GM12878 (cell line): Measurements from ENCODE around the gene EXOC4. TPM values are rescaled to one million over a fixed set of nuclear protein-coding genes. Genes with fewer than 3 reads are reported as not detected.

Source experiments
- ATAC-seq: fragments of 200-7000 bp; cut with Tn5 transposase; 3 replicates; pipeline ENCODE4 v1.9.1; 2020; ENCODE audit warnings: mild to moderate bottlenecking, moderate library complexity
- BruUV-seq: library from RNA; stranded (reverse); fragments of 400-500 nt; replicated peaks from 2 replicates; lab custom pipeline; 2021; lab: Mats Ljungman, UMichigan
- CTCF ChIA-PET: fragments of 300-600 bp; sonication (Branson Sonifier 250); formaldehyde crosslinking; extraction: SDS; loops from one replicate; lab custom pipeline; 2021; ENCODE audit warnings: inconsistent platforms; lab: Yijun Ruan, JAX
- POLR2A ChIA-PET: fragments of 350-600 bp; formaldehyde crosslinking; extraction: SDS; loops from one replicate; lab custom pipeline; 2021; ENCODE audit warnings: inconsistent platforms; lab: Charles Lee
- RAD21 ChIA-PET: fragments of 300-600 bp; sonication (Branson Sonifier 250); formaldehyde crosslinking; loops from one replicate; lab custom pipeline; 2023; ENCODE audit warnings: antibody characterized with exemption; ENCODE audit not compliant: unreplicated experiment; lab: Charles Lee
- SMC1A ChIA-PET: fragments of 300-600 bp; sonication (Branson Sonifier 250); formaldehyde crosslinking; loops from one replicate; lab custom pipeline; 2023; ENCODE audit not compliant: unreplicated experiment, uncharacterized antibody; lab: Charles Lee
- DNase-seq: peaks from one replicate; pipeline ENCODE4 v3.0.0-alpha.2; 2011; ENCODE audit warnings: low read depth, low spot score
- FAIRE-seq: peaks from 3 replicates; lab custom pipeline; 2011; peaks lifted over from hg19 to GRCh38; lab: Jason Lieb, UNC
- H2AFZ ChIP-seq: 2 replicates; pipeline ENCODE4 v1.6.0; 2011; ENCODE audit warnings: low read depth, low read length, control low read depth; ENCODE audit not compliant: control insufficient read depth
- H3K27ac ChIP-seq: 2 replicates; pipeline ENCODE4 v1.5.1; 2011; ENCODE audit warnings: control low read depth; ENCODE audit not compliant: control insufficient read depth, insufficient read depth
- H3K27me3 ChIP-seq, 2 experiments: replicated peaks in 1 of 2; 2 replicates each; pipeline versions ENCODE4 v1.6.0 to v1.6.1; 2011; ENCODE audit warnings: low read length in 1 of 2; ENCODE audit not compliant: control insufficient read depth in 2 of 2, insufficient read depth in 2 of 2
- H3K36me3 ChIP-seq, 2 experiments: 2 replicates each; pipeline ENCODE4 v1.5.1; 2011; ENCODE audit warnings: low read length in 1 of 2; ENCODE audit not compliant: control insufficient read depth in 2 of 2, insufficient read depth in 2 of 2
- H3K4me1 ChIP-seq: 2 replicates; pipeline ENCODE4 v1.6.1; 2011; ENCODE audit warnings: mild to moderate bottlenecking, low read length, moderate library complexity, mixed read lengths; ENCODE audit not compliant: control insufficient read depth, insufficient read depth
- H3K4me2 ChIP-seq: 2 replicates; pipeline ENCODE4 v1.6.0; 2011; ENCODE audit warnings: control low read depth; ENCODE audit not compliant: control insufficient read depth, insufficient read depth
- H3K4me3 ChIP-seq: fragments of 200-600 bp; sonication (generic); 2 replicates; pipeline ENCODE4 v1.5.1; 2016
- H3K79me2 ChIP-seq: 2 replicates; pipeline ENCODE4 v1.6.0; 2011; ENCODE audit warnings: low read length; ENCODE audit not compliant: control insufficient read depth, insufficient read depth
- H3K9ac ChIP-seq: 2 replicates; pipeline ENCODE4 v1.8.0; 2011; ENCODE audit warnings: low read length, control low read depth, mixed read lengths; ENCODE audit not compliant: control insufficient read depth, insufficient read depth
- H3K9me3 ChIP-seq: replicated peaks from 3 replicates; pipeline ENCODE4 v1.5.1; 2011; ENCODE audit warnings: mild to moderate bottlenecking, low read length; ENCODE audit not compliant: control insufficient read depth, insufficient read depth
- H4K20me1 ChIP-seq: 2 replicates; pipeline ENCODE4 v1.6.0; 2011; ENCODE audit not compliant: control insufficient read depth, insufficient read depth
- BCL11A ChIP-seq: IDR thresholded peaks from 2 replicates; pipeline ENCODE4 v1.6.1; 2011; ENCODE audit warnings: low read depth, low read length
- E2F4 ChIP-seq: IDR thresholded peaks from 2 replicates; pipeline ENCODE4 v1.6.1; 2012; ENCODE audit warnings: low read depth, low read length, improper control_type of control experiment
- FOS ChIP-seq: IDR thresholded peaks from 3 replicates; pipeline ENCODE4 v1.6.1; 2011; ENCODE audit warnings: borderline replicate concordance; ENCODE audit not compliant: insufficient read length; ENCODE audit errors: extremely low read depth
- MEF2B ChIP-seq: fragments of 450-650 bp; IDR thresholded peaks from 2 replicates; pipeline ENCODE4 v1.6.1; 2018; ENCODE audit warnings: mild to moderate bottlenecking, moderate library complexity; ENCODE audit not compliant: partially characterized antibody, poor library complexity, severe bottlenecking
- MTA3 ChIP-seq: IDR thresholded peaks from 2 replicates; pipeline ENCODE4 v1.6.1; 2012; ENCODE audit warnings: low read length, inconsistent platforms, borderline replicate concordance
- POLR2A ChIP-seq: IDR thresholded peaks from 2 replicates; pipeline ENCODE4 v1.6.1; 2011; ENCODE audit warnings: low read depth, mild to moderate bottlenecking, low read length
- POU2F2 ChIP-seq: IDR thresholded peaks from 3 replicates; pipeline ENCODE4 v1.6.1; 2011; ENCODE audit warnings: low read depth, mild to moderate bottlenecking, low read length, borderline replicate concordance
- RCOR1 ChIP-seq: conservative IDR thresholded peaks from 2 replicates; pipeline ENCODE4 v1.6.1; 2012; ENCODE audit warnings: low read depth, low read length, improper control_type of control experiment
- TARDBP ChIP-seq: IDR thresholded peaks from 2 replicates; pipeline ENCODE4 v1.6.1; 2016; ENCODE audit warnings: borderline replicate concordance
- ZBED1 ChIP-seq: IDR thresholded peaks from 2 replicates; pipeline ENCODE4 v1.6.1; 2016; ENCODE audit warnings: borderline replicate concordance
- WGBS: methylation state at CpG from one replicate; pipeline ENCODE4 v1.1.6; 2016; ENCODE audit warnings: low lambda C conversion rate; ENCODE audit not compliant: insufficient replicate concordance, insufficient coverage; ENCODE audit errors: missing lambda C conversion rate; 5-methylcytosine and 5-hydroxymethylcytosine counted together
- in situ Hi-C: fragments of 300-500 bp; cut with MboI; formaldehyde crosslinking; loops from 9 replicates; pipeline ENCODE4 v1.14.3; 2018; ENCODE audit warnings: mixed read lengths
- intact Hi-C: fragments of 100-400 bp; cut with micrococcal nuclease; formaldehyde crosslinking; loops from one replicate; pipeline ENCODE4 v1.14.2; 2022; ENCODE audit not compliant: unreplicated experiment
- polyA plus RNA-seq, 11 experiments: library from polyadenylated mRNA; depleted of rRNA in 4 of 11; unstranded in 6 of 11; stranded (reverse) in 5 of 11; fragments of >200 nt; fragmentation: Nextera tagmentation in 4 of 11; fragmentation: Illumina TruSeq in 1 of 11; extraction: Ambion mirVana in 4 of 11; extraction: Trizol in 1 of 11; gene quantifications; 1 replicate in 1 of 11; 2 replicates in 10 of 11; pipeline versions ENCODE4 v1.2.1 to v1.2.3, GENCODE V29; 2011 to 2016; ENCODE audit warnings: inconsistent platforms in 2 of 11, missing spikeins in 2 of 11, low read depth in 1 of 11
- total RNA-seq, 4 experiments: library from RNA; depleted of rRNA in 3 of 4; stranded (reverse); fragments of >200 nt in 3 of 4; fragmentation: Illumina TruSeq in 1 of 4; extraction: Trizol in 1 of 4; gene quantifications; 2 replicates each; pipeline versions ENCODE4 v1.2.1 to v1.2.3, GENCODE V29; 2013 to 2021

Gene EXOC4
- total and polyA plus RNA-seq, 10 of the 15 experiments (the other 5 are each of a cell fraction or from before 2014, with no cell fraction given): 13.2 to 44.5 (median 29.6) TPM

- TF ChIP-seq ZBED1 (no peak), FOS (no peak), TARDBP (no peak), MTA3 (no peak), BCL11A (no peak), RCOR1 (no peak), E2F4 (no peak), POLR2A (no peak)
- Histone ChIP-seq H3K27ac (no peak overlapping the region), H3K36me3 (no peaks in the 10 kb centered on the region), H3K79me2 (no peaks in the 10 kb centered on the region), H3K9ac (no peak overlapping the region), H4K20me1 (no peaks in the 10 kb centered on the region), H3K4me2 (no peak overlapping the region), H3K9me3 (no peaks in the 10 kb centered on the region), H3K27me3 (no peaks in the 10 kb centered on the region), H3K4me1 (no peaks in the 10 kb centered on the region), H3K4me3 (no peak overlapping the region), H2AFZ (no peak overlapping the region)
- RAD21 ChIA-PET: no interaction called here
- POLR2A ChIA-PET: no interaction called here
- WGBS: 92% methylated on average over 4 of the region's 4 CpGs
- ATAC-seq: no peak
- SMC1A ChIA-PET: no interaction called here
- CTCF ChIA-PET: no interaction called here
- in situ Hi-C loops (no loop called here), intact Hi-C loops (no loop called here)
- no peak for DNase-seq
- no peak for FAIRE-seq
- BruUV-seq: no TSS peak
These were observed 851.3 kb downstream of the EXOC4 start for GRCh38 chr7:134104166-134104565.

DNA sequence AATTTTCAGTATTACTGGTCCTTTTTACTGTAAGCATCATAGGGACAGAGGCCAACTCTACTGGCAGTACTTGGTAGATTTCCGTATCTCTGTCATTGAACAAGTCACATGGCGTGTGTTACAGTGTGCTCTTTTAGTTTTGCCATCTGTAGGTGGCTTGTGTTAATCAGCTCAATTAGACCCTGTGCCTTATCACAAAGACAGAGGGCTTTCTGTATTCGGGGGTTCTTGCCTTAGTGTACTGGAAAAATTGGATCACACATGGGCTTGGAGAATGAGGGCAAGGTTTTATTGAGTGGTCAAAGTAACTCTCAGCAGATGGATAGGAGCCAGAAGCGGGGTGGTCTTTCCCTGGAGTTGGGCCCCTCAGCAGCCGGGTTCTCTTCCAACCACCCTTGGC lies 853.0 kb downstream of the EXOC4 start:
- SMC1A ChIA-PET: no interaction called here

More for the DNA sequence above, 853.0 kb downstream of the EXOC4 start:
- Histone ChIP-seq H3K9me3 (no peaks in the 10 kb centered on the region), H3K27ac (no peak overlapping the region), H3K27me3 (no peaks in the 10 kb centered on the region), H3K4me3 (no peak overlapping the region), H4K20me1 (no peaks in the 10 kb centered on the region), H2AFZ (no peak overlapping the region), H3K9ac (no peak overlapping the region), H3K36me3 (no peaks in the 10 kb centered on the region), H3K4me1 (no peaks in the 10 kb centered on the region), H3K79me2 (no peaks in the 10 kb centered on the region), H3K4me2 (no peak overlapping the region)
- no TSS peak for BruUV-seq
- intact Hi-C loops: no loop called here
- no peak for ATAC-seq
- in situ Hi-C loops: no loop called here
- WGBS: 54% methylated on average over 5 of the region's 5 CpGs
- POLR2A ChIA-PET: no interaction called here
- TF ChIP-seq POU2F2: no peak
- TF ChIP-seq MEF2B: no peak
- DNase-seq: no peak
- CTCF ChIA-PET: no interaction called here
- RAD21 ChIA-PET: no interaction called here
- no peak for FAIRE-seq
